HepG2 (cell line): ENCODE data around the gene SVOPL. TPM values are rescaled to one million over a fixed set of nuclear protein-coding genes. Genes with fewer than 3 reads are reported as not detected.

Source experiments
- ATAC-seq: fragments of 200-7000 bp; cut with Tn5 transposase; 3 replicates; pipeline ENCODE4 v1.9.1; 2020; ENCODE audit warnings: mild to moderate bottlenecking, moderate library complexity
- BruUV-seq: library from RNA; stranded (reverse); fragments of 400-500 nt; replicated peaks from 2 replicates; lab custom pipeline; 2021; lab: Mats Ljungman, UMichigan
- CTCF ChIA-PET: fragments of 300-600 bp; formaldehyde crosslinking; extraction: SDS; loops from one replicate; lab custom pipeline; 2021; ENCODE audit warnings: low total read pairs, inconsistent platforms, low intra/inter-chr PET ratio; lab: Yijun Ruan, JAX
- POLR2A ChIA-PET: fragments of 350-600 bp; sonication (Branson Sonifier 250); formaldehyde crosslinking; loops from one replicate; lab custom pipeline; 2020; ENCODE audit warnings: antibody characterized with exemption, inconsistent platforms; lab: Yijun Ruan, JAX
- DNase-seq: peaks from one replicate; pipeline ENCODE4 v3.0.0-alpha.2; 2015; ENCODE audit warnings: low spot score
- FAIRE-seq: peaks from 3 replicates; lab custom pipeline; 2011; peaks lifted over from hg19 to GRCh38; lab: Jason Lieb, UNC
- H2AFZ ChIP-seq: one replicate; pipeline ENCODE4 v1.6.1; 2011; ENCODE audit warnings: low read length, inconsistent platforms
- H3K27ac ChIP-seq: fragments of 300-600 bp; 3 replicates; pipeline ENCODE4 v1.8.0; 2011; ENCODE audit warnings: mixed run types, mild to moderate bottlenecking, mixed read lengths, low read length, inconsistent platforms; ENCODE audit not compliant: insufficient read depth; ENCODE audit errors: extremely low read length
- H3K27me3 ChIP-seq, 2 experiments: fragments of 200-600 bp in 1 of 2; 2 replicates in 1 of 2; 3 replicates in 1 of 2; pipeline versions ENCODE4 v1.6.0 to v1.8.0; 2011; ENCODE audit warnings: low read length in 2 of 2, mild to moderate bottlenecking in 2 of 2, moderate library complexity in 2 of 2, inconsistent platforms in 1 of 2; ENCODE audit not compliant: insufficient read depth in 2 of 2, control insufficient read depth in 1 of 2
- H3K36me3 ChIP-seq, 2 experiments: fragments of 200-600 bp in 1 of 2; replicated peaks in 1 of 2; 2 replicates in 1 of 2; 3 replicates in 1 of 2; pipeline versions ENCODE4 v1.5.1 to v1.8.0; 2011; ENCODE audit warnings: low read length in 2 of 2, inconsistent platforms in 1 of 2; ENCODE audit not compliant: insufficient read depth in 2 of 2, control insufficient read depth in 1 of 2
- H3K4me1 ChIP-seq: 2 replicates; pipeline ENCODE4 v1.5.1; 2012; ENCODE audit warnings: low read length, inconsistent platforms; ENCODE audit not compliant: insufficient read depth
- H3K4me2 ChIP-seq: 2 replicates; pipeline ENCODE4 v1.6.0; 2011; ENCODE audit warnings: low read depth, low read length, inconsistent platforms
- H3K4me3 ChIP-seq, 3 experiments: fragments of 200-600 bp in 1 of 3; sonication (generic), shearing (Covaris generic) in 1 of 3; replicated peaks in 1 of 3; 2 replicates each; pipeline ENCODE4 v1.5.1; 2011 to 2016; ENCODE audit warnings: low read length in 3 of 3, inconsistent platforms in 2 of 3, low read depth in 2 of 3, mild to moderate bottlenecking in 2 of 3, control low read depth in 1 of 3, mixed read lengths in 1 of 3; ENCODE audit not compliant: insufficient read depth in 1 of 3
- H3K79me2 ChIP-seq: one replicate; pipeline ENCODE4 v1.6.1; 2011; ENCODE audit warnings: low read length, inconsistent platforms; ENCODE audit not compliant: insufficient read depth
- H3K9ac ChIP-seq: 2 replicates; pipeline ENCODE4 v1.6.0; 2011; ENCODE audit warnings: mild to moderate bottlenecking, low read depth, low read length, inconsistent platforms; ENCODE audit not compliant: insufficient read depth
- H3K9me3 ChIP-seq: 2 replicates; pipeline ENCODE4 v1.5.1; 2012; ENCODE audit warnings: mild to moderate bottlenecking, low read length
- H4K20me1 ChIP-seq: 2 replicates; pipeline ENCODE4 v1.6.0; 2011; ENCODE audit warnings: inconsistent platforms, mild to moderate bottlenecking, low read length, moderate library complexity; ENCODE audit not compliant: insufficient read depth
- HOXD1 ChIP-seq: sonication (generic); formaldehyde crosslinking; IDR thresholded peaks from 2 replicates; pipeline ENCODE4 v1.5.0; 2020; ENCODE audit warnings: missing genetic modification reagents
- KLF11 ChIP-seq: IDR thresholded peaks from 2 replicates; pipeline ENCODE4 v1.6.1; 2016; ENCODE audit warnings: missing compliant biosample characterization
- PTBP1 ChIP-seq: fragments of 200-400 bp; formaldehyde crosslinking; IDR thresholded peaks from 2 replicates; pipeline ENCODE4 v1.6.1; 2018; ENCODE audit warnings: low read length, low read depth; ENCODE audit not compliant: poor library complexity, severe bottlenecking
- RFXAP ChIP-seq: sonication (generic); formaldehyde crosslinking; IDR thresholded peaks from 2 replicates; pipeline ENCODE4 v1.4.0; 2020; ENCODE audit warnings: missing genetic modification reagents, borderline replicate concordance
- TBL1XR1 ChIP-seq: fragments of 150-350 bp; IDR thresholded peaks from 2 replicates; pipeline ENCODE4 v1.6.1; 2014; ENCODE audit warnings: borderline replicate concordance, low read length; ENCODE audit not compliant: partially characterized antibody
- TGIF2 ChIP-seq: IDR thresholded peaks from 2 replicates; pipeline ENCODE4 v1.6.1; 2016; ENCODE audit warnings: control low read depth, missing compliant biosample characterization
- ZNF251 ChIP-seq: sonication (generic); formaldehyde crosslinking; IDR thresholded peaks from 2 replicates; pipeline ENCODE4 v1.9.0; 2021; ENCODE audit warnings: mild to moderate bottlenecking, missing genetic modification reagents
- ZNF766 ChIP-seq: sonication (generic); formaldehyde crosslinking; IDR thresholded peaks from 2 replicates; pipeline ENCODE4 v1.5.0; 2020; ENCODE audit warnings: missing genetic modification reagents, borderline replicate concordance
- ZSCAN25 ChIP-seq: sonication (generic); formaldehyde crosslinking; IDR thresholded peaks from 2 replicates; pipeline ENCODE4 v1.8.0; 2022; ENCODE audit warnings: mild to moderate bottlenecking, missing genetic modification reagents
- WGBS: methylation state at CpG from one replicate; pipeline ENCODE4 v1.1.6; 2017; ENCODE audit warnings: low lambda C conversion rate; 5-methylcytosine and 5-hydroxymethylcytosine counted together
- in situ Hi-C: cut with HindIII; loops from 2 replicates; pipeline ENCODE4 v1.10.0; 2017; ENCODE audit warnings: low pct_unique_long_range_greater_than_20kb; ENCODE audit not compliant: extremely low pct_ligation_motif_present
- intact Hi-C: fragments of 100-400 bp; cut with micrococcal nuclease; formaldehyde crosslinking; loops from one replicate; pipeline ENCODE4 v1.10.0; 2022; ENCODE audit not compliant: unreplicated experiment
- polyA plus RNA-seq, 8 experiments: library from polyadenylated mRNA; depleted of rRNA in 3 of 8; stranded (reverse) in 7 of 8; unstranded in 1 of 8; fragments of >200 nt; fragmentation: Illumina TruSeq in 4 of 8; extraction: Trizol in 4 of 8; gene quantifications; 2 replicates each; pipeline versions ENCODE4 v1.2.1 to v1.2.3, GENCODE V29; 2011 to 2016; ENCODE audit warnings: low read depth in 4 of 8, missing spikeins in 1 of 8, mixed read lengths in 1 of 8; ENCODE audit not compliant: insufficient read depth in 1 of 8
- total RNA-seq, 5 experiments: library from RNA; depleted of rRNA; stranded (reverse); fragments of >200 nt; fragmentation: Illumina TruSeq; extraction: Trizol; gene quantifications; 2 replicates each; pipeline ENCODE4 v1.2.3, GENCODE V29; 2016; ENCODE audit warnings: low read depth in 1 of 5
- TF ChIP-seq, protein P1 (sequence below): sonication (generic); formaldehyde crosslinking; IDR thresholded peaks from 2 replicates; pipeline ENCODE4 v1.4.0; 2020; ENCODE audit warnings: missing genetic modification reagents

Gene SVOPL
- total and polyA plus RNA-seq, 2 of the 13 experiments (the other 11 are each of a cell fraction or from before 2014, with no cell fraction given): not detected

DNA sequence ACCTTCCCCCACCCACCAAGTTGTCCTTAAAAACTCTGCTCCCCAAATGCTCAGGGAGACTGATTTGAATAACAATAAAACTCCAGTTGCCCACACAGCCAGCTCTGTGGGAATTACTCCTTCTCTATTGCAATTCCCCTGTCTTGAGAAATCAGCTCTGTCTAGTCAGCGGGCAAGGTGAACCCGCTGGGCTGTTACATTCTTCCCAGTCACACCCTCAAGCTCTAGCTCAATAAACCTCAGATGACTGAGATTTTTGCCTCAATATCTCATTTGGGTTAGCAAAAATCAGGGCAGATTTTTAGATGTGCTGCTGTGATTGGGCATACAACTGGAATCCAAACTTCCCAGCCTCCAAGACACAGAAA lies 32.9 kb downstream of the SVOPL start:
- Histone ChIP-seq H3K9ac (no peak overlapping the region), H3K36me3 (no peaks in the 10 kb centered on the region), H4K20me1 (no peaks in the 10 kb centered on the region), H2AFZ (no peak overlapping the region), H3K4me1 (peaks cover 57% of the 10 kb centered on the region), H3K27ac (no peak overlapping the region), H3K79me2 (no peaks in the 10 kb centered on the region), H3K9me3 (no peaks in the 10 kb centered on the region), H3K4me3 (no peak overlapping the region)
- intact Hi-C loops (no loop called here), in situ Hi-C loops (no loop called here)
- no TSS peak for BruUV-seq
- ChIA-PET POLR2A (no interaction called here), CTCF (no interaction called here)
- 95% methylated on average over 2 of the region's 2 CpGs for WGBS
- FAIRE-seq (no peak), DNase-seq (no peak)
- TF ChIP-seq PTBP1: no peak
- no peak for TF ChIP-seq ZNF766
- TF ChIP-seq, all 625 proteins: peak for 0
- no peak for ATAC-seq
- no peaks in the 10 kb centered on the region for H3K27me3 ChIP-seq
- no peak overlapping the region for H3K4me2 ChIP-seq

- Histone ChIP-seq H3K27me3 (no peaks in the 10 kb centered on the region), H3K36me3 (no peaks in the 10 kb centered on the region), H3K4me3 (no peak overlapping the region), H3K9me3 (no peaks in the 10 kb centered on the region), H3K27ac (no peak overlapping the region), H3K9ac (no peak overlapping the region), H3K79me2 (no peaks in the 10 kb centered on the region), H4K20me1 (no peaks in the 10 kb centered on the region), H3K4me1 (peaks cover 57% of the 10 kb centered on the region), H2AFZ (no peak overlapping the region), H3K4me2 (no peak overlapping the region)
- intact Hi-C loops (no loop called here), in situ Hi-C loops (no loop called here)
- TF ChIP-seq ZNF251 (CRISPR knock-in tag): no peak
- TF ChIP-seq HOXD1 (CRISPR knock-in tag): no peak
- TF ChIP-seq, protein P1, sequence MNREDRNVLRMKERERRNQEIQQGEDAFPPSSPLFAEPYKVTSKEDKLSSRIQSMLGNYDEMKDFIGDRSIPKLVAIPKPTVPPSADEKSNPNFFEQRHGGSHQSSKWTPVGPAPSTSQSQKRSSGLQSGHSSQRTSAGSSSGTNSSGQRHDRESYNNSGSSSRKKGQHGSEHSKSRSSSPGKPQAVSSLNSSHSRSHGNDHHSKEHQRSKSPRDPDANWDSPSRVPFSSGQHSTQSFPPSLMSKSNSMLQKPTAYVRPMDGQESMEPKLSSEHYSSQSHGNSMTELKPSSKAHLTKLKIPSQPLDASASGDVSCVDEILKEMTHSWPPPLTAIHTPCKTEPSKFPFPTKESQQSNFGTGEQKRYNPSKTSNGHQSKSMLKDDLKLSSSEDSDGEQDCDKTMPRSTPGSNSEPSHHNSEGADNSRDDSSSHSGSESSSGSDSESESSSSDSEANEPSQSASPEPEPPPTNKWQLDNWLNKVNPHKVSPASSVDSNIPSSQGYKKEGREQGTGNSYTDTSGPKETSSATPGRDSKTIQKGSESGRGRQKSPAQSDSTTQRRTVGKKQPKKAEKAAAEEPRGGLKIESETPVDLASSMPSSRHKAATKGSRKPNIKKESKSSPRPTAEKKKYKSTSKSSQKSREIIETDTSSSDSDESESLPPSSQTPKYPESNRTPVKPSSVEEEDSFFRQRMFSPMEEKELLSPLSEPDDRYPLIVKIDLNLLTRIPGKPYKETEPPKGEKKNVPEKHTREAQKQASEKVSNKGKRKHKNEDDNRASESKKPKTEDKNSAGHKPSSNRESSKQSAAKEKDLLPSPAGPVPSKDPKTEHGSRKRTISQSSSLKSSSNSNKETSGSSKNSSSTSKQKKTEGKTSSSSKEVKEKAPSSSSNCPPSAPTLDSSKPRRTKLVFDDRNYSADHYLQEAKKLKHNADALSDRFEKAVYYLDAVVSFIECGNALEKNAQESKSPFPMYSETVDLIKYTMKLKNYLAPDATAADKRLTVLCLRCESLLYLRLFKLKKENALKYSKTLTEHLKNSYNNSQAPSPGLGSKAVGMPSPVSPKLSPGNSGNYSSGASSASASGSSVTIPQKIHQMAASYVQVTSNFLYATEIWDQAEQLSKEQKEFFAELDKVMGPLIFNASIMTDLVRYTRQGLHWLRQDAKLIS (CRISPR knock-in tag): no peak
- TF ChIP-seq KLF11: no peak
- no peak for TF ChIP-seq ZSCAN25
- TF ChIP-seq RFXAP (CRISPR knock-in tag): no peak
- no peak for TF ChIP-seq TBL1XR1
- no peak for TF ChIP-seq TGIF2
- ATAC-seq: no peak
- WGBS: 94% methylated on average over 6 of the region's 6 CpGs
- CTCF ChIA-PET: no interaction called here
- DNase-seq: no peak
- POLR2A ChIA-PET: no interaction called here
- FAIRE-seq: no peak
- BruUV-seq: no TSS peak
Measured at GRCh38 chr7:138667535-138668228, 33.5 kb downstream of the SVOPL start.
